SU-DHL-6 (cell line): ENCODE results near the gene PHACTR3.

Experiments
- H2AFZ ChIP-seq: fragments of 200-600 bp; sonication (generic); 2 replicates; pipeline ENCODE4 v1.6.1; 2014; ENCODE audit warnings: low read depth, mild to moderate bottlenecking, moderate library complexity, mixed read lengths, antibody characterized with exemption, low read length; ENCODE audit not compliant: severe bottlenecking
- H3F3A ChIP-seq: fragments of 200-600 bp; shearing (Covaris generic); 2 replicates; pipeline ENCODE4 v1.6.0; 2016; ENCODE audit warnings: antibody characterized with exemption, mild to moderate bottlenecking; ENCODE audit not compliant: insufficient read depth
- H3K27ac ChIP-seq: fragments of 200-600 bp; sonication (generic); 2 replicates; pipeline ENCODE4 v1.5.1; 2016; ENCODE audit warnings: low read depth, mild to moderate bottlenecking, low read length, moderate library complexity, mixed read lengths
- H3K27me3 ChIP-seq: fragments of 200-600 bp; sonication (generic), shearing (Covaris generic); 2 replicates; pipeline ENCODE4 v1.6.0; 2014; ENCODE audit warnings: mild to moderate bottlenecking, low read length
- H3K36me3 ChIP-seq: fragments of 200-600 bp; sonication (generic); 2 replicates; pipeline ENCODE4 v1.6.1; 2014; ENCODE audit warnings: mild to moderate bottlenecking, low read length, mixed read lengths
- H3K4me2 ChIP-seq: fragments of 300-600, 200-600 bp; shearing (Covaris generic), sonication (generic); 2 replicates; pipeline ENCODE4 v1.6.0; 2014; ENCODE audit warnings: low read length, low read depth, mild to moderate bottlenecking; ENCODE audit not compliant: poor library complexity, severe bottlenecking
- H3K4me3 ChIP-seq: fragments of 200-600 bp; sonication (generic); 2 replicates; pipeline ENCODE4 v1.5.1; 2014; ENCODE audit warnings: antibody characterized with exemption, low read length, mild to moderate bottlenecking, mixed read lengths; ENCODE audit not compliant: insufficient read depth, poor library complexity, severe bottlenecking
- H3K79me2 ChIP-seq: fragments of 200-600 bp; sonication (generic); 2 replicates; pipeline ENCODE4 v1.6.1; 2014; ENCODE audit warnings: mild to moderate bottlenecking, low read length, moderate library complexity; ENCODE audit not compliant: insufficient read depth
- H3K9ac ChIP-seq: fragments of 200-600 bp; sonication (generic); 2 replicates; pipeline ENCODE4 v1.7.0; 2014; ENCODE audit warnings: mild to moderate bottlenecking, low read length
- H3K9me2 ChIP-seq: fragments of 200-600 bp; sonication (generic); replicated peaks from 2 replicates; pipeline ENCODE4 v1.6.1; 2014; ENCODE audit warnings: low read length; ENCODE audit not compliant: insufficient read depth
- H3K9me3 ChIP-seq: fragments of 200-600 bp; sonication (generic); 2 replicates; pipeline ENCODE4 v1.6.1; 2014; ENCODE audit warnings: low read length, mixed read lengths; ENCODE audit not compliant: insufficient read depth
- H4K20me1 ChIP-seq: fragments of 200-600 bp; sonication (generic); 2 replicates; pipeline ENCODE4 v1.6.1; 2014; ENCODE audit warnings: low read depth, mild to moderate bottlenecking, antibody characterized with exemption, low read length, moderate library complexity, mixed read lengths
- CTCF ChIP-seq: fragments of 200-600 bp; sonication (generic); IDR thresholded peaks from one replicate; pipeline ENCODE4 v1.5.1; 2017; ENCODE audit warnings: antibody characterized with exemption, mild to moderate bottlenecking, low read length, moderate library complexity; ENCODE audit not compliant: insufficient read depth, poor library complexity, severe bottlenecking
- EZH2phosphoT487 ChIP-seq: fragments of 200-600 bp; sonication (generic), shearing (Covaris generic); conservative IDR thresholded peaks from 2 replicates; pipeline ENCODE4 v1.6.1; 2018; ENCODE audit warnings: mild to moderate bottlenecking, antibody characterized with exemption, low read length, moderate library complexity, mixed read lengths

The PHACTR3 gene

GRCh38 chr20:59670786-59671492 lies 66.6 kb downstream of the PHACTR3 start:
- no peaks in the 10 kb centered on the region for H4K20me1 ChIP-seq
- no peaks in the 10 kb centered on the region for H3K27me3 ChIP-seq
- no peaks in the 10 kb centered on the region for H3F3A ChIP-seq
- no peaks in the 10 kb centered on the region for H3K9me2 ChIP-seq
- H3K9ac ChIP-seq = no peak overlapping the region
- H2AFZ ChIP-seq = no peak overlapping the region
- no peak overlapping the region for H3K4me2 ChIP-seq
- no peaks in the 10 kb centered on the region for H3K9me3 ChIP-seq
- H3K36me3 ChIP-seq = no peaks in the 10 kb centered on the region
- TF ChIP-seq EZH2phosphoT487 (no peak), CTCF (no peak)
- no peak overlapping the region for H3K27ac ChIP-seq
- no peak overlapping the region for H3K4me3 ChIP-seq
- no peaks in the 10 kb centered on the region for H3K79me2 ChIP-seq

GRCh38 chr20:59671661-59672471 lies 67.5 kb downstream of the PHACTR3 start:
- Histone ChIP-seq H3K4me2 (no peak overlapping the region), H3K27ac (no peak overlapping the region), H3F3A (no peaks in the 10 kb centered on the region), H4K20me1 (no peaks in the 10 kb centered on the region), H3K4me3 (no peak overlapping the region), H3K9ac (no peak overlapping the region), H2AFZ (no peak overlapping the region), H3K79me2 (no peaks in the 10 kb centered on the region), H3K9me3 (no peaks in the 10 kb centered on the region), H3K36me3 (no peaks in the 10 kb centered on the region), H3K27me3 (no peaks in the 10 kb centered on the region), H3K9me2 (no peaks in the 10 kb centered on the region)
- TF ChIP-seq EZH2phosphoT487 (no peak), CTCF (no peak)

GRCh38 chr20:59672576-59672975 lies 68.2 kb downstream of the PHACTR3 start:
- Histone ChIP-seq H3K9me3 (no peaks in the 10 kb centered on the region), H3K9me2 (no peaks in the 10 kb centered on the region), H3F3A (no peaks in the 10 kb centered on the region), H3K4me2 (no peak overlapping the region), H3K27me3 (no peaks in the 10 kb centered on the region), H3K36me3 (no peaks in the 10 kb centered on the region), H4K20me1 (no peaks in the 10 kb centered on the region), H3K27ac (no peak overlapping the region), H3K79me2 (no peaks in the 10 kb centered on the region), H3K4me3 (no peak overlapping the region), H3K9ac (no peak overlapping the region), H2AFZ (no peak overlapping the region)
- no peak for TF ChIP-seq EZH2phosphoT487
- no peak for TF ChIP-seq CTCF
